HUES48 (cell line): ENCODE measurements around the gene CNTNAP2.
A peak's percentile ranks its signal among the peaks of the same experiment; 100 is the strongest.

ENCODE experiments used
- H3K27ac ChIP-seq: one replicate; pipeline ENCODE4 v1.7.0; 2013; ENCODE audit warnings: low read depth, low read length, inconsistent platforms
- H3K27me3 ChIP-seq: 2 replicates; pipeline ENCODE4 v1.6.1; 2013; ENCODE audit warnings: mild to moderate bottlenecking, low read length; ENCODE audit not compliant: control insufficient read depth, insufficient read depth
- H3K36me3 ChIP-seq: 2 replicates; pipeline ENCODE4 v1.6.1; 2013; ENCODE audit warnings: low read length; ENCODE audit not compliant: control insufficient read depth, insufficient read depth
- H3K4me1 ChIP-seq: 2 replicates; pipeline ENCODE4 v1.6.1; 2013; ENCODE audit warnings: mild to moderate bottlenecking, low read length; ENCODE audit not compliant: control insufficient read depth, insufficient read depth
- H3K4me3 ChIP-seq: 2 replicates; pipeline ENCODE4 v1.5.1; 2013; ENCODE audit warnings: mild to moderate bottlenecking, low read depth, low read length
- H3K9ac ChIP-seq: 2 replicates; pipeline ENCODE4 v1.6.1; 2013; ENCODE audit warnings: mild to moderate bottlenecking, low read depth, low read length, moderate library complexity
- H3K9me3 ChIP-seq: 2 replicates; pipeline ENCODE4 v1.6.1; 2013; ENCODE audit warnings: low read length; ENCODE audit not compliant: control insufficient read depth, insufficient read depth

CNTNAP2 gene

GRCh38 chr7:146116521-146117222, at the start of gene CNTNAP2:
Gene CNTNAP2, plus strand, starts transcription at chr7:146116801. Its CDS starts 76 bp downstream, at chr7:146116877.
- no peaks in the 10 kb centered on the region for H3K36me3 ChIP-seq
- no peak within 1 kb of the TSS for H3K27ac ChIP-seq
- no peak within 1 kb of the TSS for H3K9ac ChIP-seq
- H3K4me3 ChIP-seq: peak within 1 kb of the TSS; percentile 70
- no peaks in the 10 kb centered on the region for H3K9me3 ChIP-seq
- peaks cover 26% of the 10 kb centered on the region for H3K27me3 ChIP-seq
- peaks cover 7% of the 10 kb centered on the region for H3K4me1 ChIP-seq

GRCh38 chr7:146067880-146068279, 48.7 kb upstream of the CNTNAP2 start:
- Histone ChIP-seq H3K4me1 (no peaks in the 10 kb centered on the region), H3K27ac (no peak overlapping the region), H3K9me3 (no peaks in the 10 kb centered on the region), H3K9ac (no peak overlapping the region), H3K4me3 (no peak overlapping the region), H3K27me3 (no peaks in the 10 kb centered on the region), H3K36me3 (no peaks in the 10 kb centered on the region)

GRCh38 chr7:146074195-146074765, 42.3 kb upstream of the CNTNAP2 start:
- Histone ChIP-seq H3K27ac (no peak overlapping the region), H3K27me3 (no peaks in the 10 kb centered on the region), H3K9ac (no peak overlapping the region), H3K4me1 (no peaks in the 10 kb centered on the region), H3K9me3 (no peaks in the 10 kb centered on the region), H3K36me3 (no peaks in the 10 kb centered on the region), H3K4me3 (no peak overlapping the region)

- Histone ChIP-seq H3K9me3 (no peaks in the 10 kb centered on the region), H3K27me3 (no peaks in the 10 kb centered on the region), H3K4me3 (no peak overlapping the region), H3K9ac (no peak overlapping the region), H3K4me1 (no peaks in the 10 kb centered on the region), H3K36me3 (no peaks in the 10 kb centered on the region), H3K27ac (no peak overlapping the region)
Measured at GRCh38 chr7:146076344-146076743, 40.3 kb upstream of the CNTNAP2 start.

- Histone ChIP-seq H3K9me3 (no peaks in the 10 kb centered on the region), H3K4me1 (no peaks in the 10 kb centered on the region), H3K27me3 (no peaks in the 10 kb centered on the region), H3K36me3 (no peaks in the 10 kb centered on the region), H3K4me3 (no peak overlapping the region), H3K9ac (no peak overlapping the region), H3K27ac (no peak overlapping the region)
Measured at GRCh38 chr7:146084086-146084485, 32.5 kb upstream of the CNTNAP2 start.

GRCh38 chr7:146090023-146090645, 26.5 kb upstream of the CNTNAP2 start:
- H3K36me3 ChIP-seq: no peaks in the 10 kb centered on the region
- H3K9me3 ChIP-seq: no peaks in the 10 kb centered on the region
- no peak overlapping the region for H3K27ac ChIP-seq
- H3K4me1 ChIP-seq: no peaks in the 10 kb centered on the region
- H3K4me3 ChIP-seq: no peak overlapping the region
- H3K9ac ChIP-seq: no peak overlapping the region
- no peaks in the 10 kb centered on the region for H3K27me3 ChIP-seq

- H3K4me3 ChIP-seq: no peak overlapping the region
- no peaks in the 10 kb centered on the region for H3K27me3 ChIP-seq
- H3K9ac ChIP-seq: no peak overlapping the region
- H3K9me3 ChIP-seq: no peaks in the 10 kb centered on the region
- H3K36me3 ChIP-seq: no peaks in the 10 kb centered on the region
- H3K4me1 ChIP-seq: no peaks in the 10 kb centered on the region
- H3K27ac ChIP-seq: no peak overlapping the region
Measured at GRCh38 chr7:146094356-146094755, 22.2 kb upstream of the CNTNAP2 start.

GRCh38 chr7:146096994-146097393, 19.6 kb upstream of the CNTNAP2 start:
- Histone ChIP-seq H3K9ac (no peak overlapping the region), H3K4me1 (no peaks in the 10 kb centered on the region), H3K9me3 (no peaks in the 10 kb centered on the region), H3K36me3 (no peaks in the 10 kb centered on the region), H3K4me3 (no peak overlapping the region), H3K27me3 (no peaks in the 10 kb centered on the region), H3K27ac (no peak overlapping the region)

GRCh38 chr7:146106319-146106718, 10.3 kb upstream of the CNTNAP2 start:
- no peak overlapping the region for H3K9ac ChIP-seq
- no peak overlapping the region for H3K4me3 ChIP-seq
- H3K27me3 ChIP-seq: no peaks in the 10 kb centered on the region
- no peaks in the 10 kb centered on the region for H3K36me3 ChIP-seq
- no peaks in the 10 kb centered on the region for H3K4me1 ChIP-seq
- no peak overlapping the region for H3K27ac ChIP-seq
- H3K9me3 ChIP-seq: no peaks in the 10 kb centered on the region

- Histone ChIP-seq H3K27me3 (peaks cover 13% of the 10 kb centered on the region), H3K4me3 (no peak overlapping the region), H3K9me3 (no peaks in the 10 kb centered on the region), H3K36me3 (no peaks in the 10 kb centered on the region), H3K4me1 (peaks cover 7% of the 10 kb centered on the region), H3K27ac (no peak overlapping the region), H3K9ac (no peak overlapping the region)
Measured at GRCh38 chr7:146112755-146113154, 3.8 kb upstream of the CNTNAP2 start.

GRCh38 chr7:146115548-146115850, 1.1 kb upstream of the CNTNAP2 start:
- Histone ChIP-seq H3K9ac (no peak overlapping the region), H3K9me3 (no peaks in the 10 kb centered on the region), H3K4me3 (peak overlapping the region; percentile 70), H3K27me3 (peaks cover 26% of the 10 kb centered on the region), H3K4me1 (peaks cover 7% of the 10 kb centered on the region), H3K27ac (no peak overlapping the region), H3K36me3 (no peaks in the 10 kb centered on the region)
